Stimulated activated CD4-positive, alpha-beta T cell treated with anti-CD3 and anti-CD28 coated beads, Interleukin-15, amount 100 ng/mL, for 24 hours (primary cell): ENCODE results near the gene LZTS2.

Source experiments
- DNase-seq: peaks from one replicate; pipeline ENCODE4 v3.0.0-alpha.2; 2020

The LZTS2 gene

GRCh38 chr10:101035916-101036702 lies 36.5 kb downstream of the LZTS2 start:
- DNase-seq = no peak

- DNase-seq = no peak
These were observed 37.1 kb downstream of the LZTS2 start for GRCh38 chr10:101036726-101037125.

GRCh38 chr10:101038484-101038883 lies 38.9 kb downstream of the LZTS2 start:
- no peak for DNase-seq

GRCh38 chr10:101040061-101040460 lies 40.5 kb downstream of the LZTS2 start:
- DNase-seq = no peak

GRCh38 chr10:101040851-101041250 lies 41.2 kb downstream of the LZTS2 start:
- DNase-seq = no peak

GRCh38 chr10:101041252-101041761 lies 41.7 kb downstream of the LZTS2 start:
- DNase-seq = peak; percentile 77

GRCh38 chr10:101042118-101042517 lies 42.5 kb downstream of the LZTS2 start:
- no peak for DNase-seq

- peak; percentile 97 for DNase-seq
These were observed 43.2 kb downstream of the LZTS2 start for GRCh38 chr10:101042667-101043362.

- no peak for DNase-seq
These were observed 43.7 kb downstream of the LZTS2 start for GRCh38 chr10:101043363-101043707.

GRCh38 chr10:101044117-101044516 lies 44.5 kb downstream of the LZTS2 start:
- DNase-seq = no peak

GRCh38 chr10:101046332-101047238 lies 47.0 kb downstream of the LZTS2 start:
- no peak for DNase-seq

GRCh38 chr10:101047268-101047667 lies 47.7 kb downstream of the LZTS2 start:
- DNase-seq = no peak

GRCh38 chr10:101047961-101048892 lies 48.6 kb downstream of the LZTS2 start:
- DNase-seq = no peak

- peak; percentile 84 for DNase-seq
These were observed 50.8 kb downstream of the LZTS2 start for GRCh38 chr10:101050208-101051069.

GRCh38 chr10:101052285-101052684 lies 52.7 kb downstream of the LZTS2 start:
- DNase-seq = no peak

- no peak for DNase-seq
These were observed 53.9 kb downstream of the LZTS2 start for GRCh38 chr10:101053516-101053915.

GRCh38 chr10:101054351-101054750 lies 54.7 kb downstream of the LZTS2 start:
- DNase-seq = no peak

GRCh38 chr10:101054876-101055275 lies 55.3 kb downstream of the LZTS2 start:
- DNase-seq = no peak

- no peak for DNase-seq
These were observed 55.8 kb downstream of the LZTS2 start for GRCh38 chr10:101055411-101055810.

GRCh38 chr10:101056365-101057151 lies 57.0 kb downstream of the LZTS2 start:
- DNase-seq = no peak
